Measurements from ENCODE around the gene SECTM1. TPM values are rescaled to one million over a fixed set of nuclear protein-coding genes. Genes with fewer than 3 reads are reported as not detected.

SECTM1 gene
- total RNA-seq, 1 donor from 2014 or later, result 0.27 TPM

DNA sequence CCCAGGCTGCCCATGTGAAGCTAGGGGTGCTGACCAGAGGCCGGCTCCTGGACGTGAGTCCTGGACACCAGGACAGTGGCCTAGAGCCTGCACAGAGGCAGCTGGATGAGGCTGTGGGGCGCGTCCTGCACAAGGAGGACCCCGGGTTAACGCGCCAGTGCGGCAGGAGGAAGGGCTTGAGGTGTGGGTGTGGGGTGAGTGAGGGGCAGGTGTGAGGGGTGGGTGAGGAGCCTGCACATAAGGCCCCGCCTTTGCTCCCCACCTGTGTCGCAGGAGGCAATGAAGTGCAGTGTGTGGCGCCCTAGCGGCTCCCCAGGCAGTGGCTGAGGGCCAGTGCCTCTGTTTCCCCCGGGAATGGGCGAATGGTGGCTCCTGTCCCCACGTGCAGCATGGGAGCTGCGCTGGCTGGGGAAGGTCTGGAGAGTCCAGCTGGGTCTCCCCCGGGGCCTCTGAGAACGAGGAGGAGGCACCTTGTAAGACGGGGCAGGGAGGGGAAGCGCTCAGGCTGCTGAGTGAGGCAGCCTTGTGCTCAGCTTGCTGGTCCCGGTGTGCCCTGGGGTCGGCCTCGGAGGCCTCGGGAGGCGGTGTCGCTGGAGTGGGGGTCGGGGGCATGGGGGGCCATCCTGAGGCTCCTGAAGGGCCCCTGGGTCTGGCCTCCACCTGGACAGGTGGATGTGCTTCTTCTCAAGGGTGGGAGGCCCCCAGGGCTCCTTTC, 19.4 kb downstream of the SECTM1 start:
- no peak overlapping the region for H3K4me3 Mint-ChIP-seq (ENCODE audit: unreplicated experiment)
- Histone ChIP-seq H3K4me1 (ENCODE audit: insufficient read depth, low read length) (no peaks in the 10 kb centered on the region), H3K27me3 (ENCODE audit: insufficient read depth, low read length) (peaks cover 17% of the 10 kb centered on the region), H2AFZ (ENCODE audit: low read depth, low read length) (no peak overlapping the region), H3K4me3 (ENCODE audit: insufficient read depth, low read depth, low read length) (no peak overlapping the region), H4K20me1 (ENCODE audit: insufficient read depth, low read length) (no peaks in the 10 kb centered on the region), H3K9me3 (ENCODE audit: insufficient read depth, low read depth, low read length) (peaks cover 6% of the 10 kb centered on the region), H3K9ac (ENCODE audit: low read length) (no peak overlapping the region), H3K36me3 (ENCODE audit: insufficient read depth, low read length) (no peaks in the 10 kb centered on the region), H3K4me2 (ENCODE audit: low read length) (no peak overlapping the region), H3K27ac (ENCODE audit: low read depth, low read length) (no peak overlapping the region), H3K79me2 (ENCODE audit: insufficient read depth, low read length) (no peaks in the 10 kb centered on the region)
- no peak for TF ChIP-seq EZH2 (IDR thresholded peaks at IDR 0.05; ENCODE audit: insufficient read depth, low read length)
- H3K36me3 Mint-ChIP-seq (ENCODE audit: low read depth, unreplicated experiment), result no peaks in the 10 kb centered on the region
- no peak for FAIRE-seq
- DNase-seq (ENCODE audit: low read depth), result no peak
- no peaks in the 10 kb centered on the region for H3K4me1 Mint-ChIP-seq (ENCODE audit: low read depth, unreplicated experiment)
- H3K27me3 Mint-ChIP-seq (ENCODE audit: low read depth, unreplicated experiment), result peaks cover 33% of the 10 kb centered on the region
- no peak overlapping the region for H3K27ac Mint-ChIP-seq (ENCODE audit: unreplicated experiment)
- no peaks in the 10 kb centered on the region for H3K9me3 Mint-ChIP-seq (ENCODE audit: unreplicated experiment)

DNA sequence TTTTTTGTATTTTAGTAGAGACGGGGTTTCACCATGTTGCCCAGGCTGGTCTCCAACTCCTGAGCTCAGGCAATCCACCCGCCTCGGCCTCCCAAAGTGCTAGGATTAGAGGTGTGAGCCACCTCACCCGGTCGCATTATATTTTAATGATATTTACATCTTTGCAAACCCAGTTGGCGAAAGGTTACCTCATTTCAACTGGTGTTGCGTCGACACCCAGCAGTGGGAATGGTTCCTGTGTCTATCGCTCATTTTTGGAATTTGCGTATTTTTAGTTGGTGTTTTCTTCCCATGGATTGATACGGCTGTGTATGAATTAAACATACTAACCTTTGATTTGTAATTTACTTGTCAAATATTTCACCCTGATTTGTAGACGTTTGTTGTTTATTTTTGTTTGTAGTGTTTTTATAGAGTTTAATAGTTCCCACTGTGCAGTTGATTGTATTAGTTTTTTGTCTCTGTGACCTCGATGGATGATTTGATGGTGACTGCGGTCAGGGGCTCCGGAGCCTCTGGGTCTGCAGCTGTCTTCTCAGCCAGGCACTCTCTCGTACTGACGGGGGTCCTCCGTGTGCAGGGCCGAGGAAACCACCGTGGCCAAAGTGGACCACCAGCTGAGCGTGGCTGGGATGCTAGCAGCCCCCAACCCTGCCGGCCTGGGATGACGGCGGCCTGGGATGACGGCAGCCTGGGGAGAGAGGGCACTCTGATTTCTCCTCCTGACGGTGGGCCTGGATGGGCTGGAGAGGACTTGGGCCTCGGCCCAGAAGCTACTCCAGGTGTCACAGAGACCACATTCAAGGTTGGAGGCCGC, 20.2 kb downstream of the SECTM1 start:
- Histone ChIP-seq H2AFZ (ENCODE audit: low read depth, low read length) (no peak overlapping the region), H3K4me3 (ENCODE audit: insufficient read depth, low read depth, low read length) (no peak overlapping the region), H4K20me1 (ENCODE audit: insufficient read depth, low read length) (no peaks in the 10 kb centered on the region), H3K9ac (ENCODE audit: low read length) (no peak overlapping the region), H3K27ac (ENCODE audit: low read depth, low read length) (no peak overlapping the region), H3K27me3 (ENCODE audit: insufficient read depth, low read length) (peaks cover 24% of the 10 kb centered on the region), H3K4me2 (ENCODE audit: low read length) (no peak overlapping the region), H3K9me3 (ENCODE audit: insufficient read depth, low read depth, low read length) (no peaks in the 10 kb centered on the region), H3K36me3 (ENCODE audit: insufficient read depth, low read length) (no peaks in the 10 kb centered on the region), H3K4me1 (ENCODE audit: insufficient read depth, low read length) (no peaks in the 10 kb centered on the region), H3K79me2 (ENCODE audit: insufficient read depth, low read length) (no peaks in the 10 kb centered on the region)
- Mint-ChIP-seq H3K27ac (ENCODE audit: unreplicated experiment) (no peak overlapping the region), H3K4me1 (ENCODE audit: low read depth, unreplicated experiment) (no peaks in the 10 kb centered on the region), H3K9me3 (ENCODE audit: unreplicated experiment) (no peaks in the 10 kb centered on the region), H3K27me3 (ENCODE audit: low read depth, unreplicated experiment) (peaks cover 39% of the 10 kb centered on the region), H3K36me3 (ENCODE audit: low read depth, unreplicated experiment) (no peaks in the 10 kb centered on the region), H3K4me3 (ENCODE audit: unreplicated experiment) (no peak overlapping the region)
- no peak for FAIRE-seq
- no peak for DNase-seq (ENCODE audit: low read depth)
- TF ChIP-seq EZH2 (IDR thresholded peaks at IDR 0.05; ENCODE audit: insufficient read depth, low read length), result no peak
- TF ChIP-seq, protein P1, sequence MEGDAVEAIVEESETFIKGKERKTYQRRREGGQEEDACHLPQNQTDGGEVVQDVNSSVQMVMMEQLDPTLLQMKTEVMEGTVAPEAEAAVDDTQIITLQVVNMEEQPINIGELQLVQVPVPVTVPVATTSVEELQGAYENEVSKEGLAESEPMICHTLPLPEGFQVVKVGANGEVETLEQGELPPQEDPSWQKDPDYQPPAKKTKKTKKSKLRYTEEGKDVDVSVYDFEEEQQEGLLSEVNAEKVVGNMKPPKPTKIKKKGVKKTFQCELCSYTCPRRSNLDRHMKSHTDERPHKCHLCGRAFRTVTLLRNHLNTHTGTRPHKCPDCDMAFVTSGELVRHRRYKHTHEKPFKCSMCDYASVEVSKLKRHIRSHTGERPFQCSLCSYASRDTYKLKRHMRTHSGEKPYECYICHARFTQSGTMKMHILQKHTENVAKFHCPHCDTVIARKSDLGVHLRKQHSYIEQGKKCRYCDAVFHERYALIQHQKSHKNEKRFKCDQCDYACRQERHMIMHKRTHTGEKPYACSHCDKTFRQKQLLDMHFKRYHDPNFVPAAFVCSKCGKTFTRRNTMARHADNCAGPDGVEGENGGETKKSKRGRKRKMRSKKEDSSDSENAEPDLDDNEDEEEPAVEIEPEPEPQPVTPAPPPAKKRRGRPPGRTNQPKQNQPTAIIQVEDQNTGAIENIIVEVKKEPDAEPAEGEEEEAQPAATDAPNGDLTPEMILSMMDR (IDR thresholded peaks at IDR 0.05; ENCODE audit: insufficient read depth, low read depth, low read length), result no peak

DNA sequence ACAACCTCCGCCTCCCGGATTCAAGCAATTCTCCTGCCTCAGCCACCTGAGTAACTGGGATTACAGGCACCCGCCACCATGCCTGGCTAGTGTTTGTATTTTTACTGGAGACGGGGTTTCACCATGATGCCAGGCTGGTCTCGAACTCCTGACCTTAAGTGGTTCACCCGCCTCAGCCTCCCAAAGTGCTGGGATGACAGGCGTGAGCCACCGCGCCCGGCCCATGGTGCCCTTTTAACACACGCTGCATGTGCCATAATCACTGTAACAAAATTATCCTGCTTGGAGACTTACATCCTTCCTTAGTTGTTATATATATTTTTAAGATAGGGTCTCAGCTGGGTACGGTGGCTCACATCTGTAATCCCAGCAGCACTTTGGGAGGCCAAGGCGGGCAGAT, 21.6 kb downstream of the SECTM1 start:
- Mint-ChIP-seq H3K27me3 (ENCODE audit: low read depth, unreplicated experiment) (peaks cover 44% of the 10 kb centered on the region), H3K4me3 (ENCODE audit: unreplicated experiment) (no peak overlapping the region), H3K27ac (ENCODE audit: unreplicated experiment) (no peak overlapping the region), H3K9me3 (ENCODE audit: unreplicated experiment) (no peaks in the 10 kb centered on the region), H3K4me1 (ENCODE audit: low read depth, unreplicated experiment) (no peaks in the 10 kb centered on the region), H3K36me3 (ENCODE audit: low read depth, unreplicated experiment) (no peaks in the 10 kb centered on the region)
- Histone ChIP-seq H3K9ac (ENCODE audit: low read length) (no peak overlapping the region), H3K36me3 (ENCODE audit: insufficient read depth, low read length) (no peaks in the 10 kb centered on the region), H3K4me1 (ENCODE audit: insufficient read depth, low read length) (no peaks in the 10 kb centered on the region), H3K4me2 (ENCODE audit: low read length) (no peak overlapping the region), H3K4me3 (ENCODE audit: insufficient read depth, low read depth, low read length) (no peak overlapping the region), H3K27ac (ENCODE audit: low read depth, low read length) (no peak overlapping the region), H2AFZ (ENCODE audit: low read depth, low read length) (no peak overlapping the region), H3K27me3 (ENCODE audit: insufficient read depth, low read length) (peaks cover 27% of the 10 kb centered on the region), H3K79me2 (ENCODE audit: insufficient read depth, low read length) (no peaks in the 10 kb centered on the region), H4K20me1 (ENCODE audit: insufficient read depth, low read length) (no peaks in the 10 kb centered on the region), H3K9me3 (ENCODE audit: insufficient read depth, low read depth, low read length) (no peaks in the 10 kb centered on the region)
- TF ChIP-seq EZH2 (IDR thresholded peaks at IDR 0.05; ENCODE audit: insufficient read depth, low read length), result no peak
- TF ChIP-seq, protein P1 (IDR thresholded peaks at IDR 0.05; ENCODE audit: insufficient read depth, low read depth, low read length), result no peak
- DNase-seq (ENCODE audit: low read depth) (no peak), FAIRE-seq (no peak)
